HG03108 (cell line): ENCODE results near the gene TMEM220.

Experiments
- ATAC-seq: cut with Tn5 transposase; IDR thresholded peaks from one replicate; pipeline ENCODE4 v1.9.1; 2021; ENCODE audit warnings: moderate library complexity; ENCODE audit not compliant: unreplicated experiment

The TMEM220 gene

DNA sequence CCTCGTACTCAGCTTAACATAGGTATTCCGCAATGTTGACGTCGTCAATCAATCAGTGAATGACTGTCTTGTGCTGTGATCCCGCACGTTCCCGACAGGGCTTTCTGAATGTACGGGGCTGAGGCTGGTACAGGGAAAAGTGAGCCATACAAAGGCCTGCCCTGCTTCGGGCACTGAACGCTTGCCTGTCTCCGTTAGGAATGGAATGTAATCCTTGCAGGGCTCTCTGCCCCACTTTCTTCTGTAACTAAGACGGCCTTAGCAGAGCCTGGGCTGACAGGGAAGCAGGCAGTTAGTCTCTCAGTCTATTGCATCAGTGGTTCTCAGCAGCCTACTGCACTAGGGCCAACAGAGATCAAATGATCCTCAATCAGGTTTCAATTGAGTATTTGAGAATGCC, 56.5 kb downstream of the TMEM220 start:
- no peak for ATAC-seq

DNA sequence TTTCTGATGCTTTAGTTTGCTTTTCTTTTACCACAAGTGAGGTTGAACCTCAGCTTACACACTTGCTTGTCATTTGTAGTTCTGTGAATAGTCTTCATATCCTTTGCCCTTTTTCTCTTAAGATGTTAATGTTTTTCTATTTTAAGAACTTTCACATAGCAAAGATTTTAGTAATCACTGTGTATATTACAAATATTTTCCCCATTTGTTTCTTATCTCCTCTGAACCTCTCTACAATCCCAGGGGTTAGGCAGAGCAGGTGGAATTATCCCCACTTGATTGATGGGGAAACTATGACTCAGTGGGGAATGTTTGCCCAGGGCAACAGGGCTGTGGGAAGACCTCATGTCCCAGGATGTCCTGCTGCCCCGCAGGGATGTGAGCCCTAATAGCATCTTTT, 61.0 kb downstream of the TMEM220 start:
- no peak for ATAC-seq

DNA sequence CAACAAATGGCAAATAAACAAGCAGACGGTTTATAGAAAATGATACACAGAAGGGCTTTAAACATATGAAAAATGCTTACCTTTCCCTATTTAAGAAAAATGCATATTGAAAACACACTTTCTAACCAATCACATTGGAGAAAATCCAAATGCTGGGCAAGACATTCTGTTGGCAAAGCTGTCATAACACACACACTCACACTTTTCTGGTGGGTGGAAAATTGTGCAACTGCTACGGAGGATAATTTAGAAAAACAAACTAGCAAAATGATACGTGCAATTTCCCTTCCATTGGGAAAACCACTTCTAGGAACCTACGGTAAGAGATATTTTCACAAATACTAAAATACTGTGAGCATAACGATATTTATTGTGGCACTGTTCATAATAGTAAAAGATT, 62.9 kb downstream of the TMEM220 start:
- no peak for ATAC-seq

DNA sequence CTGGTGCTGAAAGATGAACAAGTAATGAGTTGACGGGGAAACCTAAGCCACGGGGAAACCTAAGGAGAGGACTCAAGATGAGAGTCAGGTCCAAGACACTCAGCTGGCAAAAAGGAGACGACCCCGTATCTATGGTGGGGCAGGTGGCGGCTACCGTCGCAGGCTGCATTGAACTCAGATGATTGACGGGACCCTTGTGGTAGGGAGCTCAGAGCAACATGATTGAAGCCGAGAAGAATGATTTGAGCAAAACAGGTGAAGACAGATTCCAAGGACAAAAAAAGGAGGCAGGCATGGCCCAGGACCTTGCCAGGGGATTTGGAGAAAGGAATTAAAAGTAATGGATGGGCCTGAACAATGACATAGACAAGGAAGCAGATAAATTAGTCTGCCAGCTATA, 65.3 kb downstream of the TMEM220 start:
- no peak for ATAC-seq
